Measurements from ENCODE around the gene FAM200B. TPM values are rescaled to one million over a fixed set of nuclear protein-coding genes. Genes with fewer than 3 reads are reported as not detected.

Gene FAM200B
- total RNA-seq, 1 donor from 2014 or later = 43.6 TPM

GRCh38 chr4:15707363-15707715 is 25.7 kb downstream of the FAM200B start:
- Mint-ChIP-seq H3K27me3 (no peaks in the 10 kb centered on the region), H3K4me3 (no peak overlapping the region), H3K9me3 (no peaks in the 10 kb centered on the region), H3K27ac (peak overlapping the region; percentile 11), H3K36me3 (no peaks in the 10 kb centered on the region), H3K4me1 (ENCODE audit: unreplicated experiment) (peaks cover 14% of the 10 kb centered on the region)
- TF ChIP-seq, protein P1, sequence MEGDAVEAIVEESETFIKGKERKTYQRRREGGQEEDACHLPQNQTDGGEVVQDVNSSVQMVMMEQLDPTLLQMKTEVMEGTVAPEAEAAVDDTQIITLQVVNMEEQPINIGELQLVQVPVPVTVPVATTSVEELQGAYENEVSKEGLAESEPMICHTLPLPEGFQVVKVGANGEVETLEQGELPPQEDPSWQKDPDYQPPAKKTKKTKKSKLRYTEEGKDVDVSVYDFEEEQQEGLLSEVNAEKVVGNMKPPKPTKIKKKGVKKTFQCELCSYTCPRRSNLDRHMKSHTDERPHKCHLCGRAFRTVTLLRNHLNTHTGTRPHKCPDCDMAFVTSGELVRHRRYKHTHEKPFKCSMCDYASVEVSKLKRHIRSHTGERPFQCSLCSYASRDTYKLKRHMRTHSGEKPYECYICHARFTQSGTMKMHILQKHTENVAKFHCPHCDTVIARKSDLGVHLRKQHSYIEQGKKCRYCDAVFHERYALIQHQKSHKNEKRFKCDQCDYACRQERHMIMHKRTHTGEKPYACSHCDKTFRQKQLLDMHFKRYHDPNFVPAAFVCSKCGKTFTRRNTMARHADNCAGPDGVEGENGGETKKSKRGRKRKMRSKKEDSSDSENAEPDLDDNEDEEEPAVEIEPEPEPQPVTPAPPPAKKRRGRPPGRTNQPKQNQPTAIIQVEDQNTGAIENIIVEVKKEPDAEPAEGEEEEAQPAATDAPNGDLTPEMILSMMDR (conservative IDR thresholded peaks at IDR 0.05) = no peak
- no peak for DNase-seq (ENCODE audit: extremely low spot score, unreplicated experiment)

GRCh38 chr4:15711762-15712161 is 30.1 kb downstream of the FAM200B start:
- no peaks in the 10 kb centered on the region for H3K36me3 Mint-ChIP-seq
- no peaks in the 10 kb centered on the region for H3K27me3 Mint-ChIP-seq
- H3K4me1 Mint-ChIP-seq (ENCODE audit: unreplicated experiment) = peaks cover 11% of the 10 kb centered on the region
- no peak for DNase-seq (ENCODE audit: extremely low spot score, unreplicated experiment)
- no peaks in the 10 kb centered on the region for H3K9me3 Mint-ChIP-seq
- no peak overlapping the region for H3K4me3 Mint-ChIP-seq
- TF ChIP-seq, protein P1 (conservative IDR thresholded peaks at IDR 0.05) = no peak
- H3K27ac Mint-ChIP-seq = no peak overlapping the region

GRCh38 chr4:15712214-15712613 is 30.6 kb downstream of the FAM200B start:
- Mint-ChIP-seq H3K9me3 (no peaks in the 10 kb centered on the region), H3K4me1 (ENCODE audit: unreplicated experiment) (peaks cover 8% of the 10 kb centered on the region), H3K27ac (no peak overlapping the region), H3K36me3 (no peaks in the 10 kb centered on the region), H3K4me3 (no peak overlapping the region), H3K27me3 (no peaks in the 10 kb centered on the region)
- TF ChIP-seq, protein P1 (conservative IDR thresholded peaks at IDR 0.05) = no peak
- no peak for DNase-seq (ENCODE audit: extremely low spot score, unreplicated experiment)

DNA sequence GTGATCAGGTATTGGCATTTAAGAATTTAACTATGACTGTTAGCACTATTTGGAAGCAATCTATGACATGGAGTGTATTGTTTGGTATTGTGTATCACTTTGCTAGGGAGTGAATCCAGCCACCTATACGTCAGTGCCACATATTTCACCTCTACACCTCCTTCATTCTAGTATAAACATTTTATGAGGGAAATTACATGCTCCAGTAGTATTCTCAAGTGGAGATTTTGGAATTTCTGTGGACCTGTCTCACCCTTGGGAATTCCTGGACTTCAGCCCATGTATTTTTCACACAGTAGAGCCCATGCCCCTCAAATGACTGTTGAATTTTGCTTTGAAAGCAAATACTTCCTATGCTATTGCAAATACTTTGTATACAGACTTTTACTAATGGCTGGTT is 32.5 kb downstream of the FAM200B start:
- TF ChIP-seq, protein P1 (conservative IDR thresholded peaks at IDR 0.05) = no peak
- no peak overlapping the region for H3K27ac Mint-ChIP-seq

DNA sequence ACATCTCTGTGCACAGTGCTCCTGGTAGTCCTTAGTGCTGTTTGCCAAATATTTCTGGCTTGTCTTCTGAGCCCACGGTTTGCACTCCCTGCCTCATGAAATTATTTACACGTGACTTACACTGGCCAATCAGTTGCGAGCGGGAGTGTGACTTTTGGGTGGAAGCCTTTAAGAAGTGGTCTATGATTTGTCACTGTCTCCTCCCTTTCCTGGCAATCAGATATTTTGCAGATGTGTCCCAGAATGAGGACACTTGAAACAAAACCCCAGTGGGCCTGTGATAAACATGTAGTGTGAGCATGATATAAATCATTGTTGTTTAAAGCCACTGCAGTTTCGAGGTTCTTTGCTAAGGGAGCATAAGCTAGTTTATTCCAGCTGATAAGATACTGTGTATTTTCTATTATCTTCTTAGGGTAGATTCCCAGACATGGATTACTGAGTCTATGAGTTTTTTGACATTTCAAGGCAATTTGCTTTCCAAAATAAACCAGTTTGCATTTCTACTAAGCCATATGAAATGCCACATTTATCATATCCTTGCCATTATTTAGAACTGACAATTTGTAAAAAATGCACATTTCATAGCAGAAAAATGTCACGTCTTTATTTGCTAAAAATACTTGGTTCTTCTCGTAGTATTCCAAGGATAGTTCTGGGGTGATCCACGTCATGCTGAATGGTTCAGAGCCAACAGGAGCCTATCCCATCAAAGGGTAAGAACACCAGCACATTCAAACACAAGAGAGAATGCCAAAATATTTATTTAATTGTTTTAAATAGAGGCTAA is 33.2 kb downstream of the FAM200B start:
- Mint-ChIP-seq H3K4me1 (ENCODE audit: unreplicated experiment) (peaks cover 9% of the 10 kb centered on the region), H3K36me3 (no peaks in the 10 kb centered on the region), H3K27me3 (no peaks in the 10 kb centered on the region), H3K27ac (no peak overlapping the region), H3K4me3 (no peak overlapping the region), H3K9me3 (no peaks in the 10 kb centered on the region)
- no peak for DNase-seq (ENCODE audit: extremely low spot score, unreplicated experiment)
- TF ChIP-seq, protein P1 (conservative IDR thresholded peaks at IDR 0.05) = no peak

More for the DNA sequence above, 32.5 kb downstream of the FAM200B start:
- Mint-ChIP-seq H3K9me3 (no peaks in the 10 kb centered on the region), H3K27me3 (no peaks in the 10 kb centered on the region), H3K4me1 (ENCODE audit: unreplicated experiment) (peaks cover 9% of the 10 kb centered on the region), H3K36me3 (no peaks in the 10 kb centered on the region), H3K4me3 (no peak overlapping the region)
- no peak for DNase-seq (ENCODE audit: extremely low spot score, unreplicated experiment)
